Measurements from ENCODE around the gene ACE.

The ACE gene

GRCh38 chr17:63514477-63514876 lies 37.6 kb downstream of the ACE start:
- Histone ChIP-seq H2AFZ (ENCODE audit: low read depth) (no peak overlapping the region), H3K36me3 (ENCODE audit: insufficient read depth) (no peaks in the 10 kb centered on the region), H3K27me3 (ENCODE audit: insufficient read depth, low read depth) (peaks cover 56% of the 10 kb centered on the region), H3K4me2 (no peak overlapping the region), H3K27ac (no peak overlapping the region), H3K79me2 (ENCODE audit: insufficient read depth, low read depth) (no peaks in the 10 kb centered on the region), H3K4me3 (IDR thresholded peaks at IDR 0.05; ENCODE audit: insufficient read depth, low read depth, low read length) (no peak overlapping the region), H3K4me1 (ENCODE audit: low read depth, poor library complexity, severe bottlenecking) (no peaks in the 10 kb centered on the region), H4K20me1 (ENCODE audit: insufficient read depth) (no peaks in the 10 kb centered on the region), H3K9ac (no peak overlapping the region)
- no peak for TF ChIP-seq CTCF (conservative IDR thresholded peaks at IDR 0.05; ENCODE audit: low read depth, low read length)

GRCh38 chr17:63514974-63515373 lies 38.1 kb downstream of the ACE start:
- no peak for TF ChIP-seq CTCF (conservative IDR thresholded peaks at IDR 0.05; ENCODE audit: low read depth, low read length)
- H3K4me3 ChIP-seq (IDR thresholded peaks at IDR 0.05; ENCODE audit: insufficient read depth, low read depth, low read length): no peak overlapping the region
- peaks cover 56% of the 10 kb centered on the region for H3K27me3 ChIP-seq (ENCODE audit: insufficient read depth, low read depth)
- no peaks in the 10 kb centered on the region for H4K20me1 ChIP-seq (ENCODE audit: insufficient read depth)
- no peak overlapping the region for H3K9ac ChIP-seq
- no peaks in the 10 kb centered on the region for H3K4me1 ChIP-seq (ENCODE audit: low read depth, poor library complexity, severe bottlenecking)
- H3K79me2 ChIP-seq (ENCODE audit: insufficient read depth, low read depth): no peaks in the 10 kb centered on the region
- H3K4me2 ChIP-seq: no peak overlapping the region
- no peak overlapping the region for H2AFZ ChIP-seq (ENCODE audit: low read depth)
- no peak overlapping the region for H3K27ac ChIP-seq
- no peaks in the 10 kb centered on the region for H3K36me3 ChIP-seq (ENCODE audit: insufficient read depth)

GRCh38 chr17:63515426-63515825 lies 38.6 kb downstream of the ACE start:
- no peak for TF ChIP-seq CTCF (conservative IDR thresholded peaks at IDR 0.05; ENCODE audit: low read depth, low read length)
- H3K79me2 ChIP-seq (ENCODE audit: insufficient read depth, low read depth): no peaks in the 10 kb centered on the region
- no peaks in the 10 kb centered on the region for H3K4me1 ChIP-seq (ENCODE audit: low read depth, poor library complexity, severe bottlenecking)
- no peaks in the 10 kb centered on the region for H3K36me3 ChIP-seq (ENCODE audit: insufficient read depth)
- no peak overlapping the region for H3K27ac ChIP-seq
- H3K27me3 ChIP-seq (ENCODE audit: insufficient read depth, low read depth): peaks cover 54% of the 10 kb centered on the region
- no peak overlapping the region for H3K4me2 ChIP-seq
- H3K9ac ChIP-seq: no peak overlapping the region
- H3K4me3 ChIP-seq (IDR thresholded peaks at IDR 0.05; ENCODE audit: insufficient read depth, low read depth, low read length): no peak overlapping the region
- H2AFZ ChIP-seq (ENCODE audit: low read depth): no peak overlapping the region
- H4K20me1 ChIP-seq (ENCODE audit: insufficient read depth): no peaks in the 10 kb centered on the region

- no peak overlapping the region for H3K9ac ChIP-seq
- no peak overlapping the region for H3K4me3 ChIP-seq (IDR thresholded peaks at IDR 0.05; ENCODE audit: insufficient read depth, low read depth, low read length)
- H2AFZ ChIP-seq (ENCODE audit: low read depth): no peak overlapping the region
- no peaks in the 10 kb centered on the region for H4K20me1 ChIP-seq (ENCODE audit: insufficient read depth)
- no peak overlapping the region for H3K4me2 ChIP-seq
- H3K36me3 ChIP-seq (ENCODE audit: insufficient read depth): no peaks in the 10 kb centered on the region
- H3K27me3 ChIP-seq (ENCODE audit: insufficient read depth, low read depth): peaks cover 48% of the 10 kb centered on the region
- no peak overlapping the region for H3K27ac ChIP-seq
- no peaks in the 10 kb centered on the region for H3K79me2 ChIP-seq (ENCODE audit: insufficient read depth, low read depth)
- TF ChIP-seq CTCF (conservative IDR thresholded peaks at IDR 0.05; ENCODE audit: low read depth, low read length): no peak
- no peaks in the 10 kb centered on the region for H3K4me1 ChIP-seq (ENCODE audit: low read depth, poor library complexity, severe bottlenecking)
Observed at GRCh38 chr17:63516910-63517824, 40.3 kb downstream of the ACE start.

Data from KMS-11 (cell line).